HepG2 (cell line): Measurements from ENCODE around the gene CAPZB. TPM values are rescaled to one million over a fixed set of nuclear protein-coding genes. Genes with fewer than 3 reads are reported as not detected.

Experiments used
- BHLHE40 ChIP-seq: IDR thresholded peaks from 2 replicates; pipeline ENCODE4 v1.6.1; 2011; ENCODE audit warnings: low read length, improper control_type of control experiment
- KMT2B ChIP-seq: IDR thresholded peaks from 2 replicates; pipeline ENCODE4 v1.6.1; 2016; ENCODE audit warnings: missing genetic modification reagents, missing compliant biosample characterization
- NFIB ChIP-seq: sonication (generic); formaldehyde crosslinking; IDR thresholded peaks from 2 replicates; pipeline ENCODE4 v1.9.0; 2021; ENCODE audit warnings: missing genetic modification reagents, mild to moderate bottlenecking, borderline replicate concordance
- NPAS2 ChIP-seq: sonication (generic); formaldehyde crosslinking; IDR thresholded peaks from 2 replicates; pipeline ENCODE4 v1.8.0; 2022; ENCODE audit warnings: mild to moderate bottlenecking, missing genetic modification reagents, borderline replicate concordance
- SRF ChIP-seq: IDR thresholded peaks from 2 replicates; pipeline ENCODE4 v1.6.1; 2011; ENCODE audit warnings: mild to moderate bottlenecking, low read depth, low read length, moderate library complexity
- TCF7L2 ChIP-seq: IDR thresholded peaks from 2 replicates; pipeline ENCODE4 v1.6.1; 2011; ENCODE audit warnings: mild to moderate bottlenecking, low read depth, low read length, moderate library complexity
- ZBTB38 ChIP-seq: sonication (generic); formaldehyde crosslinking; IDR thresholded peaks from 2 replicates; pipeline ENCODE4 v1.5.1; 2020; ENCODE audit warnings: mild to moderate bottlenecking, missing genetic modification reagents
- ZMAT3 ChIP-seq: sonication (generic); formaldehyde crosslinking; conservative IDR thresholded peaks from 2 replicates; pipeline ENCODE4 v1.7.0; 2021; ENCODE audit warnings: missing genetic modification reagents
- ZNF17 ChIP-seq: sonication (generic); formaldehyde crosslinking; IDR thresholded peaks from 2 replicates; pipeline ENCODE4 v1.5.0; 2020; ENCODE audit warnings: mild to moderate bottlenecking, missing genetic modification reagents
- ZNF670 ChIP-seq: sonication (generic); formaldehyde crosslinking; IDR thresholded peaks from 2 replicates; pipeline ENCODE4 v1.8.0; 2022; ENCODE audit warnings: mild to moderate bottlenecking, missing genetic modification reagents, borderline replicate concordance
- polyA plus RNA-seq, 8 experiments: library from polyadenylated mRNA; depleted of rRNA in 3 of 8; stranded (reverse) in 7 of 8; unstranded in 1 of 8; fragments of >200 nt; fragmentation: Illumina TruSeq in 4 of 8; extraction: Trizol in 4 of 8; gene quantifications; 2 replicates each; pipeline versions ENCODE4 v1.2.1 to v1.2.3, GENCODE V29; 2011 to 2016; ENCODE audit warnings: low read depth in 4 of 8, missing spikeins in 1 of 8, mixed read lengths in 1 of 8; ENCODE audit not compliant: insufficient read depth in 1 of 8
- total RNA-seq, 5 experiments: library from RNA; depleted of rRNA; stranded (reverse); fragments of >200 nt; fragmentation: Illumina TruSeq; extraction: Trizol; gene quantifications; 2 replicates each; pipeline ENCODE4 v1.2.3, GENCODE V29; 2016; ENCODE audit warnings: low read depth in 1 of 5
- TF ChIP-seq, protein P1 (sequence below): sonication (generic); formaldehyde crosslinking; IDR thresholded peaks from 2 replicates; pipeline ENCODE4 v1.4.0; 2020; ENCODE audit warnings: missing genetic modification reagents, borderline replicate concordance
- TF ChIP-seq, protein P2 (sequence below): sonication (generic); formaldehyde crosslinking; IDR thresholded peaks from 2 replicates; pipeline ENCODE4 v1.5.0; 2020; ENCODE audit warnings: missing genetic modification reagents, mild to moderate bottlenecking, borderline replicate concordance
- TF ChIP-seq, protein P3 (sequence below): sonication (generic); formaldehyde crosslinking; IDR thresholded peaks from 2 replicates; pipeline ENCODE4 v1.5.0; 2020; ENCODE audit warnings: mild to moderate bottlenecking, low read depth, missing genetic modification reagents, borderline replicate concordance
- TF ChIP-seq, protein P4 (sequence below): sonication (generic); formaldehyde crosslinking; IDR thresholded peaks from 2 replicates; pipeline ENCODE4 v1.4.0; 2020; ENCODE audit warnings: missing genetic modification reagents
- TF ChIP-seq, protein P5 (sequence below): sonication (generic); formaldehyde crosslinking; conservative IDR thresholded peaks from 2 replicates; pipeline ENCODE4 v1.8.0; 2022; ENCODE audit warnings: missing genetic modification reagents

The CAPZB gene
- total and polyA plus RNA-seq, 2 of the 13 experiments (the other 11 are each of a cell fraction or from before 2014, with no cell fraction given) = 58.9 to 76.9 TPM

DNA sequence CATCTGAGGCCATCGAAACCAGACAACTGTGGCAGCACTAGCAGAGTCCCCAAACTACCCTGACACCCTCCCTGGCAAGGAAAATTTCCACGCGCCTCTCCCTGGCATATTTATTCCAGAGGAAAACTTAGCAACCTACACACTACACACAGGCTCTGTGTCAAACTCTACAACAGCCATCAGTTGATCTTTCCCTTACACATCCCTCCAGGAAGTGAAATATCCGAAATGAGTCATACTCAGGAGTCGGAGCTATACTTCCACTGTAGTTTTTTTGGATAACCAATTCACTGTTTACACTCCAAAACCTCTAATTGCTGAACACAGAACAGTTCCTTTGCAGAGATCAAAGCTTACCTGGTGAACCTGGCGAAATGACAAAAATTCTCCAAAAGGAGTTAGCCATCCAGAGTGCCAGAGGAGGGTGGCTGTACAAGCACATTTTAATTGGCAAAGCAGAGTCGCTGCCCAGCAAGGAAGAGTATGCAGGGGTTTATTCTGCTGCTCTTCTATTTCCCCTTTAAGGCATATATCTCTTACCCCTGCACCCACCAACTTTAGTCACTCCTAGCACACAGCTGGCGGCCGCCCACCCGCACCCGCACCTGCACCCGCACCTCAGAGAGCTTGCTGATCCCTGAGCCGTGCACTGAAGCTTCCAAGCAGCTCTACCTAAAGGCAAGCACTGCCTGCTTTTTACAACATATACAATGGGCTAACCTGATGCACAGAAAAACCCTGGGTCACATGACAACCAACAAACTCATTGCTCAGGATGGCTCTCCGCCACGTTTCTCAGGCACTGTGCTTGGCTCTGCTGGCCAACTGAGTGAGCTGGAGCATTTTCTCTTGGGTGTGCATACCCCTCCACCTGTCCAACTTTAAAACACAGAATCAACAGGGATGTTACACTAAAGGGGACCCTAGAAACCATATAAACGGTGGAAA is 54.9 kb downstream of the CAPZB start (continued):
- TF ChIP-seq, protein P1, sequence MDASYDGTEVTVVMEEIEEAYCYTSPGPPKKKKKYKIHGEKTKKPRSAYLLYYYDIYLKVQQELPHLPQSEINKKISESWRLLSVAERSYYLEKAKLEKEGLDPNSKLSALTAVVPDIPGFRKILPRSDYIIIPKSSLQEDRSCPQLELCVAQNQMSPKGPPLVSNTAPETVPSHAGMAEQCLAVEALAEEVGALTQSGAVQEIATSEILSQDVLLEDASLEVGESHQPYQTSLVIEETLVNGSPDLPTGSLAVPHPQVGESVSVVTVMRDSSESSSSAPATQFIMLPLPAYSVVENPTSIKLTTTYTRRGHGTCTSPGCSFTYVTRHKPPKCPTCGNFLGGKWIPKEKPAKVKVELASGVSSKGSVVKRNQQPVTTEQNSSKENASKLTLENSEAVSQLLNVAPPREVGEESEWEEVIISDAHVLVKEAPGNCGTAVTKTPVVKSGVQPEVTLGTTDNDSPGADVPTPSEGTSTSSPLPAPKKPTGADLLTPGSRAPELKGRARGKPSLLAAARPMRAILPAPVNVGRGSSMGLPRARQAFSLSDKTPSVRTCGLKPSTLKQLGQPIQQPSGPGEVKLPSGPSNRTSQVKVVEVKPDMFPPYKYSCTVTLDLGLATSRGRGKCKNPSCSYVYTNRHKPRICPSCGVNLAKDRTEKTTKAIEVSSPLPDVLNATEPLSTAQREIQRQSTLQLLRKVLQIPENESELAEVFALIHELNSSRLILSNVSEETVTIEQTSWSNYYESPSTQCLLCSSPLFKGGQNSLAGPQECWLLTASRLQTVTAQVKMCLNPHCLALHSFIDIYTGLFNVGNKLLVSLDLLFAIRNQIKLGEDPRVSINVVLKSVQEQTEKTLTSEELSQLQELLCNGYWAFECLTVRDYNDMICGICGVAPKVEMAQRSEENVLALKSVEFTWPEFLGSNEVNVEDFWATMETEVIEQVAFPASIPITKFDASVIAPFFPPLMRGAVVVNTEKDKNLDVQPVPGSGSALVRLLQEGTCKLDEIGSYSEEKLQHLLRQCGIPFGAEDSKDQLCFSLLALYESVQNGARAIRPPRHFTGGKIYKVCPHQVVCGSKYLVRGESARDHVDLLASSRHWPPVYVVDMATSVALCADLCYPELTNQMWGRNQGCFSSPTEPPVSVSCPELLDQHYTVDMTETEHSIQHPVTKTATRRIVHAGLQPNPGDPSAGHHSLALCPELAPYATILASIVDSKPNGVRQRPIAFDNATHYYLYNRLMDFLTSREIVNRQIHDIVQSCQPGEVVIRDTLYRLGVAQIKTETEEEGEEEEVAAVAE (CRISPR knock-in tag) = no peak
- no peak for TF ChIP-seq NFIB (CRISPR knock-in tag)
- TF ChIP-seq SRF = no peak
- TF ChIP-seq BHLHE40 = no peak
- no peak for TF ChIP-seq TCF7L2
- TF ChIP-seq ZMAT3 (CRISPR knock-in tag) = peak; percentile 70; the same call in 1 of the 2 replicates
- TF ChIP-seq, protein P2, sequence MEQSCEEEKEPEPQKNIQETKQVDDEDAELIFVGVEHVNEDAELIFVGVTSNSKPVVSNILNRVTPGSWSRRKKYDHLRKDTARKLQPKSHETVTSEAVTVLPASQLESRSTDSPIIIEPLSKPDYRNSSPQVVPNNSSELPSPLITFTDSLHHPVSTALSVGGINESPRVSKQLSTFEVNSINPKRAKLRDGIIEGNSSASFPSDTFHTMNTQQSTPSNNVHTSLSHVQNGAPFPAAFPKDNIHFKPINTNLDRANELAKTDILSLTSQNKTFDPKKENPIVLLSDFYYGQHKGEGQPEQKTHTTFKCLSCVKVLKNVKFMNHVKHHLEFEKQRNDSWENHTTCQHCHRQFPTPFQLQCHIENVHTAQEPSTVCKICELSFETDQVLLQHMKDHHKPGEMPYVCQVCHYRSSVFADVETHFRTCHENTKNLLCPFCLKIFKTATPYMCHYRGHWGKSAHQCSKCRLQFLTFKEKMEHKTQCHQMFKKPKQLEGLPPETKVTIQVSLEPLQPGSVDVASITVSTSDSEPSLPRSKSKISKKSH (CRISPR knock-in tag) = no peak
- TF ChIP-seq ZNF17 (CRISPR knock-in tag) = no peak
- TF ChIP-seq ZNF670 (CRISPR knock-in tag) = no peak
- TF ChIP-seq, protein P3, sequence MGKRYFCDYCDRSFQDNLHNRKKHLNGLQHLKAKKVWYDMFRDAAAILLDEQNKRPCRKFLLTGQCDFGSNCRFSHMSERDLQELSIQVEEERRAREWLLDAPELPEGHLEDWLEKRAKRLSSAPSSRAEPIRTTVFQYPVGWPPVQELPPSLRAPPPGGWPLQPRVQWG (CRISPR knock-in tag) = no peak
- TF ChIP-seq, protein P4, sequence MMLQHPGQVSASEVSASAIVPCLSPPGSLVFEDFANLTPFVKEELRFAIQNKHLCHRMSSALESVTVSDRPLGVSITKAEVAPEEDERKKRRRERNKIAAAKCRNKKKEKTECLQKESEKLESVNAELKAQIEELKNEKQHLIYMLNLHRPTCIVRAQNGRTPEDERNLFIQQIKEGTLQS (CRISPR knock-in tag) = peak; percentile 88
- TF ChIP-seq KMT2B (CRISPR knock-in tag) = no peak; the same call in 1 of the 2 replicates
- no peak for TF ChIP-seq NPAS2 (CRISPR knock-in tag)
- TF ChIP-seq ZBTB38 (CRISPR knock-in tag) = no peak
- TF ChIP-seq, protein P5, sequence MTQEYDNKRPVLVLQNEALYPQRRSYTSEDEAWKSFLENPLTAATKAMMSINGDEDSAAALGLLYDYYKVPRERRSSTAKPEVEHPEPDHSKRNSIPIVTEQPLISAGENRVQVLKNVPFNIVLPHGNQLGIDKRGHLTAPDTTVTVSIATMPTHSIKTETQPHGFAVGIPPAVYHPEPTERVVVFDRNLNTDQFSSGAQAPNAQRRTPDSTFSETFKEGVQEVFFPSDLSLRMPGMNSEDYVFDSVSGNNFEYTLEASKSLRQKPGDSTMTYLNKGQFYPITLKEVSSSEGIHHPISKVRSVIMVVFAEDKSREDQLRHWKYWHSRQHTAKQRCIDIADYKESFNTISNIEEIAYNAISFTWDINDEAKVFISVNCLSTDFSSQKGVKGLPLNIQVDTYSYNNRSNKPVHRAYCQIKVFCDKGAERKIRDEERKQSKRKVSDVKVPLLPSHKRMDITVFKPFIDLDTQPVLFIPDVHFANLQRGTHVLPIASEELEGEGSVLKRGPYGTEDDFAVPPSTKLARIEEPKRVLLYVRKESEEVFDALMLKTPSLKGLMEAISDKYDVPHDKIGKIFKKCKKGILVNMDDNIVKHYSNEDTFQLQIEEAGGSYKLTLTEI (CRISPR knock-in tag) = no peak
